ENCODE results near the gene NCOA4.
"Not testable (repeated sequence)": the region's sequence is repeated elsewhere in the genome, so short reads cannot be mapped to it uniquely, and the experiment has no call there.

The NCOA4 gene

DNA sequence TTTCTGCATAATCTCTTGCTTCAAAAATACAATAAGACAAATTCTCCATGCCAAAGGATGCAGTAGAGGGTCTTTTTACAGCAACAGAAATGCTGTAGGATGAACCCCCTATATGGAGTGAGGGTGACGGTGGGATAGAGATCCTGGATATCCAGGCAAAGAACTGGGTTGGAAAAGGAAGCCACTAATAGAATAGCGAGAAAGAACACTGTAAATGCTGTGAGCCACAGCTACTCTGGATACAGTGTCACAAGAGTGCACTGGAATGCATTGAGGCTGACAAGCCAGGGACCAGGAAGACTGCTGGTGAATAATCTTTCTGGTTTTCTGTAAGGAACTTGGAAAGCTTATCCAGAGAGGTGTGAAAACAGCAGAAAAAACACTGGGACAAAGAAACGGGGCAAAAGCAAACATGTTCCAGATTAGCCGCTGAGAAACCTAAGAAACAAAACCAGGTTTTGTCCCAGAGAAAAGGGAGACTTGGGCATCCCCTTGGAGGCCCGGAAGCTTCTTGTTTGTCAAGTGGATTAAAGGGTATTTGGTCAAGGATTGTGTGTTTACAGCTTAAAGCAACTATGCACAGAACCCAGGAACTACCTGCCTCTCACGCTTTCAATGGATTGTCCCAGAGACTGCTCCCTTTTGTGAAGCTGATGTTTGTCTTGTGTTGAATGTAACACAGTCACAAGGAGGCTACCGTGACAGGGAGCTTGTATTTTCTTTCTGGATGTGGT, 21.8 kb upstream of the NCOA4 start:
- DNase-seq (ENCODE audit: low read depth in 2 of 2) = no peak

DNA sequence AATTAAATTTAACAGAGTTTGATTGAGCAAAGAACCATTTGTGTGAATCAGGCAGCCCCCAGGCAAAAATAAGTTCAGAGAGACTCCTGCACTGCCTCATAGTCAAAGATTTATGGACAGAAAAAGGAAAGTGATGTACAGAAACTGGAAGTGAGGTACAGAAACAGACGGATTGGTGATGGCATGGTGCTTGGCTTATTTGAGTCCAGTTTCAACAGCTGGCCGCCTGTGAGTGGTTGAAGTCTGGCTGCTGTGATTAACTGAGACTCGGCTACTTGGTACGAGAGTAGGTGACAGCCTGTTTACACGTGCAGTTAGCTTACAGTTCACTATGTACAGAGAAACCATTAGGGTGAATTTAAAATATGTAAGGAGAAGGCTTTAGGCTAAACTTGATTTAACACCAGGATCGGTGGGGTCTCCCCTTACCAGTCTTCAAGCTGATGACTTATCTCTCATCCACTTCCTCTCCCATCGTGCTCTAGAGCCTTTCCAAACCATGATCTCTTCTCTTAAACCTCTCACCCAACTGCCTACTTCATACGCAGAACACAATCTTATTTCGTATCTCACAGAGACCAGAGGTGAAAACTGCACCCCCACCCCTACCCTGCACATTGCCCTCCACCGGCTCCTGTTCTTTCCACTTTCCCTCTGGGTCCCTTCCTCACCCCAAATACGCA, 20.7 kb upstream of the NCOA4 start:
- no peak for DNase-seq (ENCODE audit: low read depth in 2 of 2)

GRCh38 chr10:46049497-46049831, 19.0 kb upstream of the NCOA4 start:
- DNase-seq (ENCODE audit: low read depth in 2 of 2) = not testable (repeated sequence)

DNA sequence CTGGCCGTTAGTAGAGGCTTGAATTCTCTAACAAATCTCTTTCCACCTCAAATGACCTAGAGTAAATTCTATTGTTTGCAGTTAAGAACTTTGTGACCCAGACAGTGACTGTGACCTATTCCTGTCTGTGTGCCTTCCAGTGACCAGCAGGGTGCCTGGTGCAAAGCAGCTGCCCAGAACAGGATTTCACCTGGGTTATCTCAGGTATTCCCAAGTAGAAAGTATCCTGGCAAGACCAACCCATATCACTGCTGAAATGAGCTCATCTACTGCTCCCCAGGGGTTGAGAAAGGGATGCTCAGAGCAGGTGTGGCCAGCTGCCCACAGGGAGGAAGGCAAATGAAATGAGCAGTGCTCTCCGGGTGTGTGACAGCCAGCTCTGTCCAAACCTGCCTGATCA, 17.7 kb upstream of the NCOA4 start:
- no peak for DNase-seq (ENCODE audit: low read depth in 2 of 2)

- DNase-seq (ENCODE audit: low read depth in 2 of 2) = no peak
Observed at GRCh38 chr10:46046261-46046660, 15.8 kb upstream of the NCOA4 start, which contains the start of gene MSMB. Gene MSMB, minus strand, starts transcription at chr10:46046269. Its CDS starts 32 bp downstream, at chr10:46046237.

GRCh38 chr10:46042527-46042926, 12.1 kb upstream of the NCOA4 start:
- DNase-seq (ENCODE audit: low read depth in 2 of 2) = no peak

GRCh38 chr10:46040004-46040403, 9.6 kb upstream of the NCOA4 start:
- no peak for DNase-seq (ENCODE audit: low read depth in 2 of 2)

- DNase-seq (ENCODE audit: low read depth in 2 of 2) = no peak
Observed at GRCh38 chr10:46037107-46037825, 6.8 kb upstream of the NCOA4 start.

DNA sequence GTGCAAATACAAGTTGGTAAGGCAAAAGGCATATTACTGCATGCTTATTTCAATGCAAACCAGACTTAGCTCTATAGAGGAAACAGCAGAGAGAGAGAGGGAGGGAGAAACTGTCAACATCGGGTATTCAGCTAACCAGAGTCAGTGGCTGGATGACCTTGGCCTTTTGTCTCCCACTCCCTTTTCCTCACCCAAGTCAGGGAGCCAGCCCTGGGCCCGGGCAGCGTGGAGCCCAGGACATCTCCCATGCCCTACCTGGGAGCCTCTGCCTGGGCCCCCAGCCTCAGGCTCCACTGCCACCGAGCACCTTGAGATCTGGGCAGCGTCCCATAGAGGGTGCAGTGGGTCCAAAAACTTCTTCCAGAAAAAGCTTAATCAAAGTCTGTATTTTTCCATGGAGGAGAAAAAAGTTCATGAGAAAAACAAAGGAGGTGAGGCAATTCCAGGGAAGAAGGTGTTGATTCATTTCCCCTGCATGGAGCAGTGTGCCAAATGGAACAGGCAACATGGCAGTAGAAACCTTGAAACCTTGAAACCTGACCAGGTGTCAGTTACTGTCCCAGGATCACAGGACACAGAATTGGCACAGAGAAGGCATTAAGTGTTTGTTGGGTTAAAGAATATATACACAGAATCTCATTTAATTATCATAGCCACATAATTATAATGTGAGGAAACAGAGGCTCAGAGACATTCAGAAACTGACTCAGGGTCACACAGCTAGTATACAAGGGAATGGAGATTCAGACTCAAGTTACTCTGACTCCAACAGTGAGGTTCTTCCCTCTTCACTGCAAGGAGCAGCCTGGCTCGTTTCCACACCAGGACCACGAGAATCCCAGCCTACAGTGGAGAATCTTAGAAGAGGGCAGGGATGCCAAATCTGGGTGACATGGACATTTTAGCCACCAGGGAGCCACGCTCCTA, 5.8 kb upstream of the NCOA4 start:
- no peak for DNase-seq (ENCODE audit: low read depth in 2 of 2)

GRCh38 chr10:46033602-46034011, 3.2 kb upstream of the NCOA4 start:
- no peak for DNase-seq (ENCODE audit: low read depth in 2 of 2)

- no peak for DNase-seq (ENCODE audit: low read depth in 2 of 2)
Observed at GRCh38 chr10:46031648-46032532, 1.5 kb upstream of the NCOA4 start.

- DNase-seq (ENCODE audit: low read depth in 2 of 2) = no peak
Observed at GRCh38 chr10:46029461-46030030, 877 bp downstream of the NCOA4 start.

DNA sequence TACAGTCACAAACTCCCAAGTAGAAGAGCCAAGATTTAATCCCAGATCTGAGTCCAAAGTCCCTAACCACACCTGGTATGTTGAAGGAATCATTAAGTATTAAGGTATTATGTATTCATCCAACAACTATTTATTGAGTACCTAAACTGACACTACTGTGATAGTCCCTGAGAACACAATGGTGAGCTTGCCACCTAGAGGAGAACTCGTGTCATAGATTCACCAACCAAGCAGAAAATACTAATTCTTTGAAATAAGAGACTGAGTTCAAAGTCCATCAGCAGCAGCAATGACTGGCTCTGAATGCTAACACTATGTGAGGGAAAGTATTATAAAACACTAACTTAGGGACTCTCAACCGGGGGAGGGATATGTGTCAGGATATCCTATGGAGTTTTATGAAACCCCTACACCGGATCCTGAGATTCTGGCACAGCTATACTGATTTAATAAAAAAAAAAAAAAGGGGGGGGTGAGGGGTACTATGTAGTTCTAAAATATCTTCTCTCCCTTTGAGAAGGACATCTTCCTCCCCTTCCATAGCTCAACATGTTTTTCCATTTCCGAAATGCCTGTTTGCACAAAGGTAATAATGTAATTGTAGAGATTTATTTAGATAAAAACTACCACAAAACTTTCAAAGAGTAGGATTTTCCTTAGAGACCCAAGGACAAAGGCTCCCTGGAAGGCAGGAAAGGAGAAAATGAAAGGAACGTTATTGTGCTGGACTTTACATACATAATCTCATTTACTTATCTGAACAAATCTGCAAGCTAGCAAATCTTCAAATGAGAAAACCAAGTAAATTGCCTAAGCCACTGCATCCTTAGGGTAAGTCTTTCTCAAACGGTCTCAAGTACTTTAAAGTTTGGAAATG, 1.6 kb downstream of the NCOA4 start:
- DNase-seq (ENCODE audit: low read depth in 2 of 2) = no peak

GRCh38 chr10:46026106-46026505, 4.3 kb downstream of the NCOA4 start:
- no peak for DNase-seq (ENCODE audit: low read depth in 2 of 2)

DNA sequence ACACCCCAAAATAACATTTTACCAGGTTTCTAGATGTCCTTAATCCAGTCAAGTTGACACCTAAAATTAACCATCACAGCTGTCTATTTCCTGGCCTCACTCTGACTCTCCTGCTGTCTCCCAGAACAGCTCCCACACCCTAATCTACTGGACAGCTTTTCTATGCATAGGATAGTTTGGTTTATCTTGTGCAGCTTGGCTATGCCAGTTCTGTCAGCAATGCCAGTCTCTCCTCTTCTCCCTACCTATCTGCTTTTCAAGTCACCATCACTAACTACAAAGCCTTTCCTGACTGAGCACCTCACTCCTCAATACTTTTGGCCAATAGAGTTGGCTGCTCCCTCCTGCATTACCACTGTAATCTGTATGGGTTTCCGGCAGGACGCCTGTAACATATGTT, 5.0 kb downstream of the NCOA4 start:
- DNase-seq (ENCODE audit: low read depth in 2 of 2) = no peak

GRCh38 chr10:46024948-46025347, 5.5 kb downstream of the NCOA4 start:
- DNase-seq (ENCODE audit: low read depth in 2 of 2) = no peak

DNA sequence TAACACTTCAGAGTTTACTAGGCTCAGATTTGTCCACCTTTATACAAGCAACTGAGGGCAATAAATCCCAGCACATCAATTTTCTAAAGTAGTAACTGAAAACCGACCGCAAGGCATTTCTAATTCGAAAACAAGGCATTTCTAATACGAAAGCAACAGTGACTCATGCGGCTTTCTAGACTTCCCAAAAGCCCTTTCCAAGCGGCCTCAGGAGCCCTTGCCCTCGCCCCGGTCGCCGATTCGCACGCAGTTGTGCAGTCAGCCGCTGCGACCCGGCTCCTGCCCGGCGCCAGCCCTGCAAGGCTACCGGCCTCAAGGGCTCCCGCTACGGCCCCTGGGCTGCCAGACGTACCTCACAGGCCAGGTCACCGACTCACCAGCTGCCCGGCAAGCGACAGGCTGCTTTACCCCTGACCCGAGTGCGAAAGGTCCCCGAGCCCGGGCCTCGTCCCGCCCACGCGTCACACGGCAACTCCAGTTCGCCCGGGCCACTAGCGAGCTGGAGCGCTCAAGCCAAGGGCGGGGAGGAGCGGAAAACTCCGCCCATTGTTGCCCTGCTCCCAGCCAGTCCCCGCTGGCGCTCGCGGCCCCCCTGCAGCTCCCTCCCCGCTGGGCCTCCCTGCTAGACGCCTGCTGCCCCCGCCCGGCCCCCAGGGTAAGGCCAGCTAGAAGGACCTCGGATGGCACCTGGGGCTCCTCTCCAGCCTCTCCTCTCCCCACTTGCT, 7.3 kb downstream of the NCOA4 start:
- DNase-seq (ENCODE audit: low read depth in 2 of 2) = peak; percentile 49 to 75

- DNase-seq (ENCODE audit: low read depth in 2 of 2) = no peak
Observed at GRCh38 chr10:46020344-46020657, 10.1 kb downstream of the NCOA4 start.

All from activated CD4-positive, alpha-beta T cell treated with anti-CD3 and anti-CD28 coated beads for 24 hours (primary cell).